Gastrocnemius medialis (tissue), 4 donors: ENCODE results near the gene METRNL.

ENCODE experiments used
- POLR2A ChIP-seq, 2 donors: fragments of 450-650 bp; IDR thresholded peaks; one replicate each; pipeline ENCODE4 v1.6.1; 2017; ENCODE audit warnings: antibody characterized with exemption in 2 of 2, mild to moderate bottlenecking in 2 of 2, moderate library complexity in 2 of 2
- TF ChIP-seq, protein P1 (sequence below), 5 experiments: fragments of 450-650 bp in 3 of 5; fragments of 200-600 bp in 2 of 5; sonication (generic) in 2 of 5; IDR thresholded peaks in 4 of 5; conservative IDR thresholded peaks in 1 of 5; 1 replicate in 4 of 5; 2 replicates in 1 of 5; pipeline ENCODE4 v1.5.1; 2016 to 2019; ENCODE audit warnings: antibody characterized with exemption in 5 of 5, mild to moderate bottlenecking in 3 of 5, moderate library complexity in 3 of 5

DNA sequence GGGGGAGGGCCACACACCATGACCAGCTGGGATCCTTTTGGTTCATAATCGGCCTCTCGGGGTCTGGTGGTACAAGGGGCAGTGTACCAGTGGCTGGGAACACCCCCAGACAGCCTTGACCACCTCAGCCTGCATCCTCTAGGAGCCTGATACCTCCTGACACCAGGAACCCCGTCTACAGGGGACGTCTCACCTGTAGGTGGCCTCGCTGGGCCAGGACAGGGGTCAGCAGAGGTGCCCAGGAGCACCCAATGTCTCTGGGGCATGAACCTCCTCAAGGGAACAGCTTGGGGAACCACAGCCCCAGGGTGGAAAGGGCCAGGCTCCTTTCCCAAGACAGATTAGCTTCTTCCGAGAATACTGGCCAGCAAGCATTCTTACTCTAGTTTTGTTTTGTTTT lies 2.5 kb upstream of the METRNL start:
- no peak for TF ChIP-seq POLR2A (IDR thresholded peaks at IDR 0.05)
- TF ChIP-seq, protein P1, sequence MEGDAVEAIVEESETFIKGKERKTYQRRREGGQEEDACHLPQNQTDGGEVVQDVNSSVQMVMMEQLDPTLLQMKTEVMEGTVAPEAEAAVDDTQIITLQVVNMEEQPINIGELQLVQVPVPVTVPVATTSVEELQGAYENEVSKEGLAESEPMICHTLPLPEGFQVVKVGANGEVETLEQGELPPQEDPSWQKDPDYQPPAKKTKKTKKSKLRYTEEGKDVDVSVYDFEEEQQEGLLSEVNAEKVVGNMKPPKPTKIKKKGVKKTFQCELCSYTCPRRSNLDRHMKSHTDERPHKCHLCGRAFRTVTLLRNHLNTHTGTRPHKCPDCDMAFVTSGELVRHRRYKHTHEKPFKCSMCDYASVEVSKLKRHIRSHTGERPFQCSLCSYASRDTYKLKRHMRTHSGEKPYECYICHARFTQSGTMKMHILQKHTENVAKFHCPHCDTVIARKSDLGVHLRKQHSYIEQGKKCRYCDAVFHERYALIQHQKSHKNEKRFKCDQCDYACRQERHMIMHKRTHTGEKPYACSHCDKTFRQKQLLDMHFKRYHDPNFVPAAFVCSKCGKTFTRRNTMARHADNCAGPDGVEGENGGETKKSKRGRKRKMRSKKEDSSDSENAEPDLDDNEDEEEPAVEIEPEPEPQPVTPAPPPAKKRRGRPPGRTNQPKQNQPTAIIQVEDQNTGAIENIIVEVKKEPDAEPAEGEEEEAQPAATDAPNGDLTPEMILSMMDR (IDR thresholded peaks at IDR 0.05 in 4 of 5, conservative IDR thresholded peaks at IDR 0.05 in 1 of 5), result peak in 1 of 5 experiments; percentile 14
